Type B pancreatic cell (in vitro differentiated cells): ENCODE data around the gene UBIAD1. TPM values are rescaled to one million over a fixed set of nuclear protein-coding genes. Genes with fewer than 3 reads are reported as not detected.

ENCODE experiments used
- DNase-seq: peaks from one replicate; pipeline ENCODE4 v3.0.0; 2021; ENCODE audit warnings: mixed read lengths; ENCODE audit not compliant: unreplicated experiment; ENCODE audit errors: extremely low spot score
- H3K27ac Mint-ChIP-seq: 2 replicates; pipeline ENCODE4 v1.8.0; 2021; ENCODE audit warnings: mild to moderate bottlenecking, mixed read lengths
- H3K27me3 Mint-ChIP-seq: 2 replicates; pipeline ENCODE4 v1.8.0; 2021; ENCODE audit warnings: mixed read lengths
- H3K36me3 Mint-ChIP-seq: 2 replicates; pipeline ENCODE4 v1.8.0; 2021; ENCODE audit warnings: mixed read lengths
- H3K4me1 Mint-ChIP-seq: one replicate; pipeline ENCODE4 v1.8.0; 2021; ENCODE audit warnings: mixed read lengths; ENCODE audit not compliant: unreplicated experiment
- H3K4me3 Mint-ChIP-seq: 2 replicates; pipeline ENCODE4 v1.8.0; 2021; ENCODE audit warnings: mild to moderate bottlenecking, mixed read lengths
- H3K9me3 Mint-ChIP-seq: 2 replicates; pipeline ENCODE4 v1.8.0; 2021; ENCODE audit warnings: mixed read lengths
- total RNA-seq: library from RNA; stranded (reverse); gene quantifications from 2 replicates; pipeline ENCODE4 v1.2.1, GENCODE V29; 2021; ENCODE audit warnings: low replicate concordance
- TF ChIP-seq, protein P1 (sequence below): fragments of 200-600 bp; sonication (generic); conservative IDR thresholded peaks from 2 replicates; pipeline ENCODE4 v1.5.0; 2021; ENCODE audit warnings: antibody characterized with exemption, mild to moderate bottlenecking

The UBIAD1 gene
- total RNA-seq, 1 donor from 2014 or later = 17.1 TPM

GRCh38 chr1:11237356-11237755 lies 35.6 kb upstream of the UBIAD1 start:
- Mint-ChIP-seq H3K4me1 (no peaks in the 10 kb centered on the region), H3K36me3 (peaks cover 17% of the 10 kb centered on the region), H3K4me3 (no peak overlapping the region), H3K27me3 (no peaks in the 10 kb centered on the region), H3K27ac (no peak overlapping the region), H3K9me3 (no peaks in the 10 kb centered on the region)
- DNase-seq = no peak
- TF ChIP-seq, protein P1, sequence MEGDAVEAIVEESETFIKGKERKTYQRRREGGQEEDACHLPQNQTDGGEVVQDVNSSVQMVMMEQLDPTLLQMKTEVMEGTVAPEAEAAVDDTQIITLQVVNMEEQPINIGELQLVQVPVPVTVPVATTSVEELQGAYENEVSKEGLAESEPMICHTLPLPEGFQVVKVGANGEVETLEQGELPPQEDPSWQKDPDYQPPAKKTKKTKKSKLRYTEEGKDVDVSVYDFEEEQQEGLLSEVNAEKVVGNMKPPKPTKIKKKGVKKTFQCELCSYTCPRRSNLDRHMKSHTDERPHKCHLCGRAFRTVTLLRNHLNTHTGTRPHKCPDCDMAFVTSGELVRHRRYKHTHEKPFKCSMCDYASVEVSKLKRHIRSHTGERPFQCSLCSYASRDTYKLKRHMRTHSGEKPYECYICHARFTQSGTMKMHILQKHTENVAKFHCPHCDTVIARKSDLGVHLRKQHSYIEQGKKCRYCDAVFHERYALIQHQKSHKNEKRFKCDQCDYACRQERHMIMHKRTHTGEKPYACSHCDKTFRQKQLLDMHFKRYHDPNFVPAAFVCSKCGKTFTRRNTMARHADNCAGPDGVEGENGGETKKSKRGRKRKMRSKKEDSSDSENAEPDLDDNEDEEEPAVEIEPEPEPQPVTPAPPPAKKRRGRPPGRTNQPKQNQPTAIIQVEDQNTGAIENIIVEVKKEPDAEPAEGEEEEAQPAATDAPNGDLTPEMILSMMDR = no peak

GRCh38 chr1:11238311-11238710 lies 34.7 kb upstream of the UBIAD1 start:
- Mint-ChIP-seq H3K4me3 (no peak overlapping the region), H3K27me3 (no peaks in the 10 kb centered on the region), H3K9me3 (no peaks in the 10 kb centered on the region), H3K27ac (no peak overlapping the region), H3K4me1 (no peaks in the 10 kb centered on the region), H3K36me3 (peaks cover 17% of the 10 kb centered on the region)
- TF ChIP-seq, protein P1 = no peak
- DNase-seq = no peak

- no peak for DNase-seq
- Mint-ChIP-seq H3K4me3 (no peak overlapping the region), H3K4me1 (no peaks in the 10 kb centered on the region), H3K27me3 (no peaks in the 10 kb centered on the region), H3K9me3 (no peaks in the 10 kb centered on the region), H3K36me3 (peaks cover 16% of the 10 kb centered on the region), H3K27ac (no peak overlapping the region)
- TF ChIP-seq, protein P1 = no peak
Observed at GRCh38 chr1:11245248-11245647, 27.8 kb upstream of the UBIAD1 start.

GRCh38 chr1:11245904-11246719 lies 26.9 kb upstream of the UBIAD1 start:
- no peaks in the 10 kb centered on the region for H3K4me1 Mint-ChIP-seq
- TF ChIP-seq, protein P1 = no peak
- no peak overlapping the region for H3K4me3 Mint-ChIP-seq
- H3K27ac Mint-ChIP-seq = no peak overlapping the region
- peaks cover 25% of the 10 kb centered on the region for H3K36me3 Mint-ChIP-seq
- H3K9me3 Mint-ChIP-seq = no peaks in the 10 kb centered on the region
- DNase-seq = no peak
- no peaks in the 10 kb centered on the region for H3K27me3 Mint-ChIP-seq

GRCh38 chr1:11248169-11248568 lies 24.8 kb upstream of the UBIAD1 start:
- no peak for DNase-seq
- no peaks in the 10 kb centered on the region for H3K9me3 Mint-ChIP-seq
- no peaks in the 10 kb centered on the region for H3K4me1 Mint-ChIP-seq
- TF ChIP-seq, protein P1 = no peak
- H3K27ac Mint-ChIP-seq = no peak overlapping the region
- H3K27me3 Mint-ChIP-seq = no peaks in the 10 kb centered on the region
- no peak overlapping the region for H3K4me3 Mint-ChIP-seq
- peaks cover 28% of the 10 kb centered on the region for H3K36me3 Mint-ChIP-seq
